Hematopoietic multipotent progenitor cell treated with erythropoietin and hydrocortisone succinate and interleukin-3 and kit ligand, for 15 days (in vitro differentiated cells): ENCODE data around the gene TRIM34.
"Not testable (repeated sequence)": the region's sequence is repeated elsewhere in the genome, so short reads cannot be mapped to it uniquely, and the experiment has no call there.

Source experiments
- DNase-seq: peaks from one replicate; pipeline ENCODE4 v3.0.0-alpha.2; 2015; ENCODE audit warnings: low spot score

The TRIM34 gene

DNA sequence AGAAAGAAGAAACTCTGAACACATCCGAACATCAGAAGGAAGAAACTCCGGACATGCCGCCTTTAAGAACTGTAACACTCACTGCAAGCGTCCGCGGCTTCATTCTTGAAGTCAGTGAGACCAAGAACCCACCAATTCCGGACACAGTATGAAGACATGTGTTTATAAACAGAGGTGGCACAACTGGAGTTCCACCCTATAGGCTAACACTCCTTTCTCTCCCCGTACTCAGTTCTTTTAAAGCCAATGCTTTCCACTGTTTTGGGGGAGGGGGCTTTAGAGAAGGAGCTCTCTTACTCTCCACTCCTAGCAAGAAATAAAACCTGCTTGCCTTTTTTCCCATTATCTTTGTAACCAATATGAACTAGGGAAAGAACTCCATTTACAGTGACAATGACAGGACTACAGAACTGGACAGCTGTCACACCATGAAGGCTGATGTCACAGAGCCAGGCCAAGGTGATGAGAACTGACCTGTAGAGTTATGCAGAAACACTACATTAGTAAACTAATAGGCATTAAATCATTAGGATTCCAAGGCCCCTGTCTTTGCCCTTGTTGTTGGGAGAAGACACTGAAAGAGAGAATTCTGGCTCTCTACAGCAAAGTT lies 59.3 kb downstream of the TRIM34 start:
- peak; percentile 15 for DNase-seq

DNA sequence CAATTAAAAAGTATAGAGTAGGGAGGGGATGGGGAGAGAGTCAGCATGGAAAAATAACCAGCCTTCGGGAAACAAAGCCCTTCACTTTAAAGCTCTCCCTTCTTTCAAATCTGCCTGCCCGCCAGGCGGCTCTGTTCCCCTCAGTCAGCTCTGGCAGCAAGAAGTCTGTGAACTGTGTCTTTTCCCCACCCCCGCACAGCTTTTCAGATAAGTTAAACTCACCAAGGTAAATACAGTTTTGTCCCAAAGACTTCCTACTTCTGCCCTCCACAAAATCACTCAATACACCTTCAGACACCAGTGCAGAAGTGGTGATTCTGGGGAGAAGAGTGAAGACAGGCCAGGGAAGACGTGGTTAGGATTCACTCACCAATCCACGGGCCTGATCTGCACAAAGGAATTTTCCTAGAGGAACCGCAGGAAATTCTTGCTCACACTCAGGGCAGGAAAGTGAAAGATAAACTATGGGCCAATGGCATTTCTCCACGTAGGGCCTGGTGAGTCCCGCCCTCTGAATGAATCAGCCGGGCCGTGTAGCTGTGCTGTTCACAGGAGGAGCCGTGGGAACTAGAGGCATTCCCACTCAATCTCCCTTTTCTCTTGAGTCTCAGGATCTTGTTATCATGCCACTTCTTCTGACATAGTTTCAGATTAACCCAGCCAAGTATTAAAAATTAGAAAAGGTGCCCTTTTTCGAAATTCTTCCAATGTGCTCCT lies 60.0 kb downstream of the TRIM34 start, which contains the start of gene TRIM5:
TSS of gene TRIM5 (minus strand) at position 429 of the 717 bp plus-strand sequence. CDS start 4,897 bp downstream, outside the sequence.
- peak; percentile 87 for DNase-seq

DNA sequence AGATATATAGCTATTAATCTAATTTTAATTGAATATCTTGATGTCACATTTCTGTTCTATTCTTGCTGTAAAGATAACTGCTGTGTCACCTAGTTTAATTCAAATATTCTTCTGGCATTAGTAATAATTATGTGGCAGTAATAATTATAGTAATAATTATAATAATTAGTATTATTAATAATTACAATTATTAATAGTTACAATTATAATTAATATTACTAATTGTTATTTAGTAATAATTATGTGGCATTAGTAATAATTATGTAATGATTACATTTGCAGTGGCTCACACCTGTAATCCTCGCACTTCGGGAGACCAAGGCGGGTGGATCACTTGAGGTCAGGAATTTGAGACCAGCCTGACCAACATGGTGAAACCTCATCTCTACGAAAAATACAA lies 61.6 kb downstream of the TRIM34 start:
- DNase-seq = no peak

DNA sequence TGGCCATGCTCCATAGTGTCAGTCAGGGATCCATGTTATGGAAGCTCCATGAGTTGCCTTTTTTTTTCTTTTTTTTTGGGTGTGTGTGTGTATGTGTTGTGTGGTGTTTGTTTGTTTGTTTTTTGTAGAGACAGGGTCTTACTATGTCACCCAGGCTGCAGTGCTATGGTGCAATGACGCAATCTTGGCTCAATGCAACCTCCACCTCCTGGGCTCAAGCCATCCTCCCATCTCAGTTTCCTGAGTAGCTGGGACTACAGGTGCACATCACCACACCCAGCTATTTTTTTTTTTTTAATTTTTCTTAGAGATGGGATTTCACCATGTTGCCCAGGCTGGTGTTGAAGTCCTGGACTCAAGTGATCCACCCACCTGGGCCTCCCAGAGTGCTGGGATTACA lies 63.7 kb downstream of the TRIM34 start:
- DNase-seq = no peak

DNA sequence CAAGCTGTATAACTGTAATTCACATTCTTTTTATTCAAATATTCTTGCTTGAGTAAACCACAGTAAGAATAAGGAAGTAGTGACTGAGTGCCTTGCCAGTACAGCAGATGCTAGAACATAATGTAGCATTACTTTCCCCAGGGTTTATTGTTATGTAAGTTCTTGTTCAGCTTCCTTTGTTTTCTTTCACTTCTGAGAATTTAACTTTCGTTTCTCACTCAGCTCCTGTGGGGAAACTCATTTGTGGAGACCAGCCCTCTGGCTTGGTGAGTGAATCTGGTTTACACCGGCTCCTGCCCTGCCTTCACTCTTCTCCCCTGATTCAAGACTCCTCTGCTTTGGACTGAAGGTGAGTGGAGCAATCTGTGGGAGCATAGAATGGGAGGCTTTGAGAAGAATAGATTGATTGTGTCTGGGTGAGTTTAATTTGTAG lies 64.8 kb downstream of the TRIM34 start, which contains the start of gene TRIM22:
TSS of gene TRIM22 (plus strand) at position 240 of the 433 bp plus-strand sequence. CDS start 6,443 bp downstream, outside the sequence.
- DNase-seq = peak; percentile 27

DNA sequence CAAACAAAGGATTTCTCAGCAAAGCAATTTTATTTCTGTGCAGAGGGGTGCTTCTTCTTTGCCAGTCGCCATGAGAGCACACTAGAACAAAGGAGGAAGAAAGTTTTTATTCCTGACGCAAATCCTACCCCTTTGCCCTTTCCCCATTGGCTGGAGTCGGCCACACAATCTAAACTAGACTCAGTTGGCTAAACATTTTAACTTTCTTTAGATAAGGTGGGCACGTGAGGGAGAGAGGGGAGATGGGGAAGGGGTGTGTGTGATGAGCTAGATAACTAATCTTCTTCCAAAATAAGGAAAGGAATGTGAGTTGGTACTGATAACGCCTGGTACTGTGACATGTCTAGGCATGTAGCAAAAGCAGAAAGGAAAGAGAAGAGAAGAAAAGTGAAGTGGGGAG lies 65.4 kb downstream of the TRIM34 start:
- peak; percentile 29 for DNase-seq

DNA sequence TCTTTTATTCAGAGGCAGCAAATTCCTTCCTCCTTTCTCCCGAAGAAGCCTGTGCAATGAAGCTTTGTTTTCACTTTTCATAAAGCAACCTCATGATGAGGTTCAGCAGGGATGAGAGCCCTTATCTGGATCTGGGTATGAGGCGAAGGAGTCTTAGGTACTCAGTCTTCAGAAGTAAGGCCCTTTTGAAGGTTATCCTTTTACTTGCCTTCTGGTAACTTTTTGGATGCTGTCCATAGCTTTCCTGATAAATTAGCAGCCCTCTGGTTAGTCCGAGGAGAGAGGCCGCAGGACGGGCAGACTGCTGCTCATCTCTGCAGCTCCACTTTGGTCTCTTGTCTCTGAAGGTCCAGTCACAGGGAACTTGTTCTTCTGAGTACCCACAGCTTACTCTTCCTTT lies 65.9 kb downstream of the TRIM34 start:
- DNase-seq = peak; percentile 47

DNA sequence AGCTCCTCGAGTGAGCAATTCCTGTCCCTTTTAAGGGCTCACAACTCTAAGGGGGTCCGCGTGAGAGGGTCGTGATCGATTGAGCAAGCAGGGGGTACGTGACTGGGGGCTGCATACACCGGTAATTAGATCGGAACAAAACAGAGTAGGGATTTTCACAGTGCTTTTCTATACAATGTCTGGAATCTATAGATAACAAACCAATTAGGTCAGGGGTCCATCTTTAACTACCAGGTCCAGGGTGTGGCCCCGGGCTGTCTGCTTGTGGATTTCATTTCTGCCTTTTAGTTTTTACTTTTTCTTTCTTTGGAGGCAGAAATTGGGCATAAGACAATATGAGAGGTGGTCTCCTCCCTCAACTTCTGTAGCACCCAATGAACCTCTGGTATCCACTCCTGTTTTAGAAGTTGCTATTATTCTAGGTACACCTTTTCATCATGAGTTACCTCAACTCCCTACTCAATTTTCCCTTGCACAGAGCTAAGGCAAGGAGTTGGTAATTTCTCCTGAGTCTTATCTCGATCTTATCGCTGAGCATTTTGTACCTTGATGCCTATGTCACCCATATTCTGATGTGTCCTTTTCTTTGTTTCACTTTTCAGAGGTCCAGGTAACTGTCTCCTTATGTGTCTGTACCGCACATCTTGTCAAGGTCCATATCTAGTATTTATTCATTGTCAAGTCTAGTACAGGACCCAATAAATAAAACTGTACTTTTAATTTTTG lies 66.6 kb downstream of the TRIM34 start:
- not testable (repeated sequence) for DNase-seq

DNA sequence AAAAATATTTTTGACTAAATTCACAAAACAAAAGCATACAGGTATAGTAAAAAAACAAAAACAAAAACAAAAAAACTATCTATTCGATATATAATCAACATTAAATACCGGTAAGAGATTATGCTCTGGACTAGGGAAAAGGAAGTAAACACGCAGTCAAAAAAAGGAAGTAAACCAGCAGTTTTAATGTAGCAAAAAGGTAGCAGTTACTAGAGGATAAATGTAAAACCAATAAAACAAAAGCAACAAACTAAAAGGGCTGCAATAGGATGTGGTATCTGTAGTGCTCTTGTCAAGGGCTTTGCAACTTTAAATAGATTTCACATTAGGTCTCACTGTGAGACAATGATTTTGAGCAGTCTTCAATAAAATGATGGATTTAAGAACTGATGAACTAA lies 67.2 kb downstream of the TRIM34 start:
- no peak for DNase-seq
